Panc1 (cell line): ENCODE data around the gene TMCO2. TPM values are rescaled to one million over a fixed set of nuclear protein-coding genes. Genes with fewer than 3 reads are reported as not detected.

Experiments
- ATAC-seq: fragments of 200-7000 bp; cut with Tn5 transposase; 2 replicates; pipeline ENCODE4 v1.9.1; 2020; ENCODE audit warnings: mild to moderate bottlenecking, moderate library complexity
- BruUV-seq: library from RNA; stranded (reverse); fragments of 400-500 nt; replicated peaks from 2 replicates; lab custom pipeline; 2021; lab: Mats Ljungman, UMichigan
- CTCF ChIA-PET: fragments of 300-600 bp; sonication (Branson Sonifier 250); formaldehyde crosslinking; loops from one replicate; lab custom pipeline; 2022; ENCODE audit warnings: antibody characterized with exemption; lab: Charles Lee
- POLR2A ChIA-PET: fragments of 300-600 bp; sonication (Branson Sonifier 250); formaldehyde crosslinking; loops from one replicate; lab custom pipeline; 2022; ENCODE audit warnings: antibody characterized with exemption; lab: Charles Lee
- DNase-seq: peaks from one replicate; pipeline ENCODE4 v3.0.0-alpha.2; 2010; ENCODE audit warnings: low read depth, low spot score
- H3K27ac ChIP-seq: 2 replicates; pipeline ENCODE4 v1.5.1; 2011; ENCODE audit warnings: mild to moderate bottlenecking, low read length, inconsistent platforms
- H3K27me3 ChIP-seq: fragments of 200-500 bp; sonication (Bioruptor generic); 2 replicates; pipeline ENCODE4 v1.6.0; 2014; ENCODE audit warnings: low read length, inconsistent platforms; ENCODE audit not compliant: control insufficient read depth, insufficient read depth
- H3K36me3 ChIP-seq: fragments of 200-500 bp; sonication (Bioruptor generic); 2 replicates; pipeline ENCODE4 v1.5.1; 2014; ENCODE audit warnings: inconsistent platforms, mild to moderate bottlenecking, low read length, moderate library complexity; ENCODE audit not compliant: control insufficient read depth, insufficient read depth
- H3K4me1 ChIP-seq: 2 replicates; pipeline ENCODE4 v1.5.1; 2011; ENCODE audit warnings: inconsistent platforms, mild to moderate bottlenecking, low read length, moderate library complexity; ENCODE audit not compliant: control insufficient read depth, insufficient read depth
- H3K4me3 ChIP-seq, 2 experiments: 2 replicates each; pipeline ENCODE4 v1.5.1; 2011 to 2012; ENCODE audit warnings: low read depth in 2 of 2, low read length in 2 of 2, mild to moderate bottlenecking in 2 of 2, inconsistent platforms in 1 of 2, moderate library complexity in 1 of 2
- H3K9me3 ChIP-seq: fragments of 200-500 bp; sonication (Bioruptor generic); 2 replicates; pipeline ENCODE4 v1.5.1; 2014; ENCODE audit warnings: low read depth, mild to moderate bottlenecking, inconsistent platforms, low read length, moderate library complexity; ENCODE audit not compliant: control insufficient read depth, insufficient read depth
- CTCF ChIP-seq: fragments of 450-650 bp; IDR thresholded peaks from 2 replicates; pipeline ENCODE4 v1.5.1; 2017; ENCODE audit warnings: mild to moderate bottlenecking
- POLR2AphosphoS5 ChIP-seq: IDR thresholded peaks from 2 replicates; pipeline ENCODE4 v1.6.1; 2012; ENCODE audit warnings: mild to moderate bottlenecking, low read depth, low read length, moderate library complexity
- REST ChIP-seq, 2 experiments: IDR thresholded peaks; 2 replicates each; pipeline ENCODE4 v1.6.1; 2011 to 2012; ENCODE audit warnings: low read depth in 2 of 2, control low read depth in 1 of 2, low read length in 1 of 2, mild to moderate bottlenecking in 1 of 2, moderate library complexity in 1 of 2; ENCODE audit not compliant: insufficient read depth in 1 of 2
- SIN3A ChIP-seq: IDR thresholded peaks from 2 replicates; pipeline ENCODE4 v1.6.1; 2012; ENCODE audit warnings: low read depth, mild to moderate bottlenecking, low read length, moderate library complexity, borderline replicate concordance; ENCODE audit not compliant: insufficient read depth
- TCF7L2 ChIP-seq: IDR thresholded peaks from 2 replicates; pipeline ENCODE4 v1.6.1; 2011; ENCODE audit warnings: mild to moderate bottlenecking, low read depth, low read length, inconsistent platforms
- in situ Hi-C: cut with HindIII; loops from 2 replicates; pipeline ENCODE4 v1.10.0; 2016; ENCODE audit warnings: low sequenced_read_pairs, low pct_unique_long_range_greater_than_20kb
- intact Hi-C: fragments of 100-400 bp; cut with micrococcal nuclease; formaldehyde crosslinking; loops from one replicate; pipeline ENCODE4 v1.10.0; 2022; ENCODE audit not compliant: unreplicated experiment
- total RNA-seq: library from RNA; stranded (reverse); gene quantifications from one replicate; pipeline ENCODE4 v1.2.1, GENCODE V29; 2021; ENCODE audit not compliant: unreplicated experiment

Gene TMCO2
- total RNA-seq, 1 experiment from 2014 or later, result not detected

GRCh38 chr1:40252601-40253000 is 4.9 kb downstream of the TMCO2 start:
- Histone ChIP-seq H3K27me3 (no peaks in the 10 kb centered on the region), H3K36me3 (peaks cover 6% of the 10 kb centered on the region; the same call in 1 of the 2 replicates), H3K9me3 (no peaks in the 10 kb centered on the region), H3K27ac (no peak overlapping the region), H3K4me3 (no peak overlapping the region), H3K4me1 (peaks cover 6% of the 10 kb centered on the region)
- ATAC-seq (no peak), DNase-seq (no peak)
- CTCF ChIA-PET, result no interaction called here
- POLR2A ChIA-PET, result no interaction called here
- no peak for TF ChIP-seq REST (IDR thresholded peaks at IDR 0.05; ENCODE audit: insufficient read depth in 1 of 2, low read depth in 2 of 2, low read length in 1 of 2)
- TF ChIP-seq CTCF, result no peak
- no peak for TF ChIP-seq TCF7L2
- TF ChIP-seq POLR2AphosphoS5, result no peak
- TF ChIP-seq SIN3A, result no peak
- intact Hi-C loops (loop anchor here (10.0 kb wide), 2 partner anchors 58 to 88 kb away; partner anchors contain the start of gene RLF), in situ Hi-C loops (no loop called here)
- BruUV-seq, result no TSS peak

- Histone ChIP-seq H3K27ac (no peak overlapping the region), H3K4me1 (peaks cover 9% of the 10 kb centered on the region), H3K36me3 (peaks cover 6% of the 10 kb centered on the region), H3K4me3 (no peak overlapping the region), H3K27me3 (no peaks in the 10 kb centered on the region), H3K9me3 (no peaks in the 10 kb centered on the region)
- TF ChIP-seq TCF7L2, result no peak
- ChIA-PET POLR2A (no interaction called here), CTCF (interaction anchor here (0.5 kb wide), 1 partner anchor 346 kb away, joined by 5 read pairs; no protein-coding TSS in a partner anchor)
- in situ Hi-C loops (no loop called here), intact Hi-C loops (loop anchor here (10.0 kb wide), 2 partner anchors 60 to 90 kb away; partner anchors contain the start of gene RLF)
- DNase-seq, result no peak
- no peak for ATAC-seq
- no TSS peak for BruUV-seq
Observed at GRCh38 chr1:40255231-40255630, 7.5 kb downstream of the TMCO2 start.

GRCh38 chr1:40256401-40257084 is 8.8 kb downstream of the TMCO2 start:
- no TSS peak for BruUV-seq
- Histone ChIP-seq H3K27ac (peak overlapping the region; percentile 94), H3K4me3 (peak overlapping the region; percentile 88 to 100), H3K36me3 (peaks cover 16% of the 10 kb centered on the region), H3K4me1 (peaks cover 9% of the 10 kb centered on the region), H3K27me3 (no peaks in the 10 kb centered on the region), H3K9me3 (no peaks in the 10 kb centered on the region)
- DNase-seq (no peak), ATAC-seq (no peak)
- in situ Hi-C loops (no loop called here), intact Hi-C loops (loop anchor here (10.0 kb wide), 2 partner anchors 62 to 92 kb away; partner anchors contain the start of gene RLF)
- CTCF ChIA-PET, result no interaction called here
- no peak for TF ChIP-seq CTCF
- no peak for TF ChIP-seq REST (IDR thresholded peaks at IDR 0.05; ENCODE audit: insufficient read depth in 1 of 2, low read depth in 2 of 2, low read length in 1 of 2)
- TF ChIP-seq TCF7L2, result no peak
- no peak for TF ChIP-seq POLR2AphosphoS5
- TF ChIP-seq SIN3A, result no peak
- POLR2A ChIA-PET, result no interaction called here
